ENCODE data around the gene IL22. TPM values are rescaled to one million over a fixed set of nuclear protein-coding genes. Genes with fewer than 3 reads are reported as not detected.

IL22 gene
- total RNA-seq, 4 donors from 2014 or later = not detected

DNA sequence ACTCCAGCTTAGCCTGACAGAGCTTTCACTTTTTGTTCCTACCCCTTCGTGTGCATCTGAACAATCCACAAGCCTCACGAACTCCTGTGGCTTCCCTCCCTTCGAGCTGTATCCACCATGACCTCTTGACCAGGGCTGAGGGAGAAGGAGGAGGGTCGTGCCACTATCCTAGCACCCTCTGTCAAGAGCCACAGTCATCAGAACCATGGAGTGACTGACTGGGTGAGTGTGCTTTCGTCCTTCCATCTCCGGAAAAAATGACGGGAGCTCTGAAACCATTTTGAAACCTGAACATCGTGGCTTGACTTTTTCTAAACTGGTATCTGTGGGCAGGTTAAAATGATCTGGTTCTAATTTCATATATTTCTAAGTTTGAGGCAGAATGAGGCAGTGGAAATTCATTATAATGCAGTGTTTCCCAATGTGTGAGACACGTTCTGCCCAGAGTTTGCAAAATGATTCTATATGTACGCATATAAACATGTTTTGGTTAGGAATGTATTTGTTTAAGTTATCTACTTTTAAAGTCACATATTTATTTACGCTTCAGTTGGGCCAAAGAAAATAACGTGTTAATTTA lies 54.8 kb downstream of the IL22 start:
- TF ChIP-seq, protein P1, sequence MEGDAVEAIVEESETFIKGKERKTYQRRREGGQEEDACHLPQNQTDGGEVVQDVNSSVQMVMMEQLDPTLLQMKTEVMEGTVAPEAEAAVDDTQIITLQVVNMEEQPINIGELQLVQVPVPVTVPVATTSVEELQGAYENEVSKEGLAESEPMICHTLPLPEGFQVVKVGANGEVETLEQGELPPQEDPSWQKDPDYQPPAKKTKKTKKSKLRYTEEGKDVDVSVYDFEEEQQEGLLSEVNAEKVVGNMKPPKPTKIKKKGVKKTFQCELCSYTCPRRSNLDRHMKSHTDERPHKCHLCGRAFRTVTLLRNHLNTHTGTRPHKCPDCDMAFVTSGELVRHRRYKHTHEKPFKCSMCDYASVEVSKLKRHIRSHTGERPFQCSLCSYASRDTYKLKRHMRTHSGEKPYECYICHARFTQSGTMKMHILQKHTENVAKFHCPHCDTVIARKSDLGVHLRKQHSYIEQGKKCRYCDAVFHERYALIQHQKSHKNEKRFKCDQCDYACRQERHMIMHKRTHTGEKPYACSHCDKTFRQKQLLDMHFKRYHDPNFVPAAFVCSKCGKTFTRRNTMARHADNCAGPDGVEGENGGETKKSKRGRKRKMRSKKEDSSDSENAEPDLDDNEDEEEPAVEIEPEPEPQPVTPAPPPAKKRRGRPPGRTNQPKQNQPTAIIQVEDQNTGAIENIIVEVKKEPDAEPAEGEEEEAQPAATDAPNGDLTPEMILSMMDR (IDR thresholded peaks at IDR 0.05; ENCODE audit: low read depth) = no peak

Other genes with a start within 250 kb of the IL22 start
- gene IFNG, start 93.9 kb downstream of the IL22 start, total RNA-seq = not detected
- gene IL26, start 27.8 kb downstream of the IL22 start, total RNA-seq = not detected
- 10 to 100 TPM in 3 of 4 donors, 1 to 10 TPM in 1; 8.3 to 18.8 (median 13.9) TPM for gene MDM1, start 78.8 kb upstream of the IL22 start, total RNA-seq